Measurements from ENCODE around the gene RTN4R.

Gene RTN4R

GRCh38 chr22:20298110-20298802, 30.1 kb upstream of the RTN4R start (continued):
- no peak for TF ChIP-seq ZNF175 (tag by site-specific recombination; IDR thresholded peaks at IDR 0.05)

GRCh38 chr22:20297414-20298109, 29.4 kb upstream of the RTN4R start:
- CTCF ChIA-PET: no interaction called here
- peak; percentile 51; the same call in 1 of the 2 replicates for TF ChIP-seq SCRT2 (tag by site-specific recombination; IDR thresholded peaks at IDR 0.05)
- no peak for TF ChIP-seq ZNF596 (tag by site-specific recombination; IDR thresholded peaks at IDR 0.05)
- Histone ChIP-seq H3K4me1 (ENCODE audit: control insufficient read depth, insufficient read depth, low read length) (no peaks in the 10 kb centered on the region), H3K9me3 (ENCODE audit: control insufficient read depth, insufficient read depth, low read depth, low read length) (no peaks in the 10 kb centered on the region), H3K27ac (ENCODE audit: extremely low read depth, low read depth, low read length) (no peak overlapping the region), H3K4me3 (ENCODE audit: low read depth, low read length) (no peak overlapping the region), H3K36me3 (ENCODE audit: control insufficient read depth in 2 of 2, insufficient read depth in 1 of 2, low read length in 2 of 2) (no peaks in the 10 kb centered on the region)
- POLR2A ChIA-PET: no interaction called here

- ChIA-PET CTCF (interaction anchor here (1.9 kb wide), 1 partner anchor 140 kb away, joined by 7 read pairs; no protein-coding TSS in a partner anchor), POLR2A (no interaction called here)
These were observed 28.5 kb upstream of the RTN4R start for GRCh38 chr22:20296598-20296997.

More at GRCh38 chr22:20296598-20296997, 28.5 kb upstream of the RTN4R start:
- Histone ChIP-seq H3K4me3 (ENCODE audit: low read depth, low read length) (no peak overlapping the region), H3K4me1 (ENCODE audit: control insufficient read depth, insufficient read depth, low read length) (no peaks in the 10 kb centered on the region), H3K9me3 (ENCODE audit: control insufficient read depth, insufficient read depth, low read depth, low read length) (no peaks in the 10 kb centered on the region), H3K27ac (ENCODE audit: extremely low read depth, low read depth, low read length) (no peak overlapping the region), H3K36me3 (ENCODE audit: control insufficient read depth in 2 of 2, insufficient read depth in 1 of 2, low read length in 2 of 2) (no peaks in the 10 kb centered on the region)
- TF ChIP-seq ZNF426 (tag by site-specific recombination; IDR thresholded peaks at IDR 0.05) (no peak), ZNF544 (tag by site-specific recombination; IDR thresholded peaks at IDR 0.05) (no peak), ZNF76 (tag by site-specific recombination; IDR thresholded peaks at IDR 0.05; ENCODE audit: borderline replicate concordance, low read depth) (no peak), OSR2 (tag by site-specific recombination; IDR thresholded peaks at IDR 0.05) (no peak), KLF16 (tag by site-specific recombination; IDR thresholded peaks at IDR 0.05) (no peak), KLF1 (tag by site-specific recombination; IDR thresholded peaks at IDR 0.05) (no peak), ZNF16 (tag by site-specific recombination; IDR thresholded peaks at IDR 0.05; ENCODE audit: low read depth) (no peak), ZBTB17 (tag by site-specific recombination; IDR thresholded peaks at IDR 0.05) (no peak), ZNF645 (tag by site-specific recombination; IDR thresholded peaks at IDR 0.05) (no peak), ZNF548 (tag by site-specific recombination; IDR thresholded peaks at IDR 0.05) (no peak), YY1 (tag by site-specific recombination; IDR thresholded peaks at IDR 0.05) (no peak), ZNF670 (tag by site-specific recombination; IDR thresholded peaks at IDR 0.05; ENCODE audit: low read depth) (no peak), ZNF280C (tag by site-specific recombination; IDR thresholded peaks at IDR 0.05) (no peak), ZNF362 (tag by site-specific recombination; IDR thresholded peaks at IDR 0.05) (no peak), CTCF (tag by site-specific recombination; IDR thresholded peaks at IDR 0.05) (no peak)

All from HEK293 (cell line).